Stimulated activated CD8-positive, alpha-beta memory T cell treated with anti-CD3 and anti-CD28 coated beads, Interleukin-12 subunit alpha, Interleukin-12 subunit beta, amount 100 ng/mL, for 4 hours (primary cell): ENCODE data around the gene WSCD2.
"Not testable (repeated sequence)": the region's sequence is repeated elsewhere in the genome, so short reads cannot be mapped to it uniquely, and the experiment has no call there.

Experiments used
- DNase-seq: peaks from one replicate; pipeline ENCODE4 v3.0.0-alpha.2; 2020; ENCODE audit warnings: low read depth

WSCD2 gene

GRCh38 chr12:108196921-108197320, 67.8 kb downstream of the WSCD2 start:
- DNase-seq = no peak

- no peak for DNase-seq
Observed at GRCh38 chr12:108198043-108198442, 69.0 kb downstream of the WSCD2 start.

GRCh38 chr12:108199106-108199505, 70.0 kb downstream of the WSCD2 start:
- no peak for DNase-seq

DNA sequence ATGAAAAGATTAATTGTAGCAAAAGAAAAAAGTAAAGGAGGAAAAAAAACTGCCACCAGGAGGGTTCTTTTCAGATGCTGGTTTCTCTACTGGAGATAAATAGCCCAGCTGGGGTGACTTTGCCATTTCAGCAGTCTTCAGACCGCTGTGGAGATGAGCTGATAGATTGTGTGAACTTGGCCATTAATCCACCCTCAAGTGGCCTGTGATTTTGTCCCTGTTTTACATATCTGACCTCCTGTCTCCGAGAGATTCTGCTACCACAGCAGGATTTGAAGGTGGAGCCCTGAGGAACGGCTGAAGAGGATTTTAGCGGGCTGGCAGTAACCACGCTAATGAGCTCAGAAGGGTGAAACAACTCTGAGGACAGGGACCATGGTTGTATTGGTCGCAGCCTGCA, 72.7 kb downstream of the WSCD2 start:
- DNase-seq = no peak

- DNase-seq = no peak
Observed at GRCh38 chr12:108204117-108204987, 75.3 kb downstream of the WSCD2 start.

DNA sequence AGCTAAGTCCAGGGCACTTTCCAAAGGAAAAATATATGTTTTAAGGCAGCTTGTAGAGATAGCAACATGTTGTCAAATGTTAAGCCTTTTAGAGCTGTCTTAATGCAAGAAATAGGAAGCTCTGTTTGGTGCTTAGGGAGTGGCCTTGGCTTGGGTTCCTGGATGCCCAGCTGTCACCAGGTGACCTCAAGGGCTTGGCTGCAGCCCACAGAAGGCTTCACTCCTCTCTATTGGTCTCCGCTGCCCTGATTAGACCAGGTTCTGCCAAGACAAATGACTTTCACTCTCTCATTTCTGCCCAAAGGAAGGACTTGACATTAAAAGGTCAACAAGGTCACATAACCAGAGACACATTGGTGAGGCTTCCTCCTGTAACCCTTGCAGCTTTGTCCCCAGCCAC, 76.8 kb downstream of the WSCD2 start:
- DNase-seq = no peak

DNA sequence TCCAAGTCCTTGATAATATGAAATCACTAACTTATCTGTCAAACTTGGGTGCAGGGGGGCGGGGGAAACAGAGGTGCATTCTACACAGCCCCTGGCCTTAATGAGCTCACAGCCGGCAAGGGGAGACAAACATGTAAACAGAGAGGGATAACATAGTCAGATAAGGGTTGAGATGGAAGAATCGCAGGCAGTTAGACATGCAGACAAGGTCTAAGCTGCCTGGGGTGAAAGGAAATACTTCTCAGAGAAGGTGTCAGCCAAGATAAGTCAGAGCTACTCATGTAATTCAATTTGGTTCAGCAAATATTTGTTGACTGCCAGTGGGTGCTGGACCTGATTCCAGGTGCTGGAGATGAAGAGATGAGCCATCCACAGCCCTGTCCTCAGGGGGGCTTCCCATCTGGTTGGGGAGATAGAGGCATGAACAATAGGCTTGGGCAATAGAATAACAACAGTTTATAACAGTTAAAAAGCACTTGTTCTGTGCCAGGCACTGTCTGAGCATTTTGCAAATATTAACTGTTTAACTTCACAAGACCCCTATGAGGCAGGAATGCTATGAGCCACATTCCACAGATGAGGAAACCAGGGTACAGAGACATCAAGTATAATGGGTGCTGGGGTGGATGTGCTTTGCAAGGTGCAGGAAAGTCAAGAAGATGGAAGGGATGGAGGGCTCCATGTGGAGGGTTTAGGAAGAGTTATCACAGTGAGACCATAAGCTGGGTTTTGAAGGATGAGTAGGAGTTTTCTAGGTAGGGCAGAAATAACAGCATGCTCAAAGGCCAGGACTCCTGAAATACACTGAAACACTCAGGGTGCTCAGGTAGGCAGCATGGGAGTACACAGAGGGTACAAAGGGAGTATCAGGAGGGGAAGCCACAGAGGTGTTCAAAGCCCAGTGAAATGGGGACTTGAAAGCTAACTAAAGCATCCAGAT, 79.0 kb downstream of the WSCD2 start:
- no peak for DNase-seq

DNA sequence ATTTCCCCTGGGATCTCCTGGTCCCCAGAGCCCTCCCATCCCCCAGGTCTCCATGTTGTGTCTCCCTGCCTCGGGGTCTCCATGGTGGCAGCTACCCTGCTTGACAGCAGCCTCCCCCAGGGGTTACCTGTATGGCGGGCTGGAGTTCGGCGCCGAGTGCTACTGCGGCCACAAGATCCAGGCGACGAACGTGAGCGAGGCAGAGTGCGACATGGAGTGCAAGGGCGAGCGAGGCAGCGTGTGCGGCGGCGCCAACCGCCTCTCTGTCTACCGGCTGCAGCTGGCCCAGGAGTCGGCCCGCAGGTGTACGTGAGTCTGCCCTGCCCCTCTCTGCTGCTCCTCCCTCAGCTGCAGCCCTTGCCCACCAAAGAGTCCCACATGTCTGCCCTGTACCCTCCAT, 80.9 kb downstream of the WSCD2 start:
- no peak for DNase-seq

- DNase-seq = no peak
Observed at GRCh38 chr12:108211157-108211556, 82.1 kb downstream of the WSCD2 start.

DNA sequence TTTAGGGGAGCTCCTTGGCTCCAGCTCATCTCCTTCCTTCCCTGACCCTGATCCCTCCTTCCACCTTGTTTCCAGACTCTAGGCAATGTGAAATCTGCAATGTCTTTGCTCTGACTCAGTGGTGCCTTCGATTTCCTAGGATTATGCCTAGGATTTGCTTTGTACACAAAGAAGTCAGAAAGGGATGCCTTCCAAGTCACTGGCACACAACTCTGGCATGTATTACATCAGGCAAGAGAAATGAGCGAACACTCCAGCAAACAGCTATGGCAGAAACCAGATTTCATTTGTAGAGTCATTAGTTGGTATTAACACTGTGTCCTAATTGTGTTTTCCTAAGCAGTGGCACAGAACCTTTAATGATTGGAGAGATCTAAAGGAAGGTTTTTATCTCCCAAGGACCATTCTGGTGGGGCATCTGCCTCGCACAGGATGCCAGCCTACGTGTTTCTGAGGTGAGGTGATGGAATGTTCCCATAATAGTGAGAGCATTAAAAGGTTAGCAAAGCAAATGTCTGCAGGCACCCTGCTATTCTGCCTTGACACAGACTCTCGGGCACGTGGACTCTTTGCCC, 84.9 kb downstream of the WSCD2 start:
- no peak for DNase-seq

- no peak for DNase-seq
Observed at GRCh38 chr12:108214486-108214885, 85.4 kb downstream of the WSCD2 start.

DNA sequence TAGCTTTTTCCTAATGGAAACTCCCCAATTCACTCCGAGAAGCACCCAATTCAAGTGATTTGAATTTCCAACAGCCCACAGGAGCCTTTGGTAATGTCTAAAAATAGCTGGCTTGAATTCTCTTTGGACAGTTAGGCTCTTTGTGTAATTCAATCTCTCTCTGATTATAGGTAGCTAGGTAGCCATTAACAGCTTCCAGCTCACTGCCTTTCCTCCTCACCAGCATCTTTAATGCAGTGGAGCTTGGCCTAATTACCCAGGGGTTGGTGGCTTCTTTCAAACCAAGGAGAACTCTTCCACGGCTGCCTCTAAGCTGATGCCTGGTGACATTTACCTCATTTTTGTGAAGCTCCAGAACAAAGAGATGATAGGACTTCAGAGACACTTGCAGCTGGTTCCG, 86.4 kb downstream of the WSCD2 start:
- no peak for DNase-seq

- DNase-seq = no peak
Observed at GRCh38 chr12:108218921-108219320, 89.8 kb downstream of the WSCD2 start.

DNA sequence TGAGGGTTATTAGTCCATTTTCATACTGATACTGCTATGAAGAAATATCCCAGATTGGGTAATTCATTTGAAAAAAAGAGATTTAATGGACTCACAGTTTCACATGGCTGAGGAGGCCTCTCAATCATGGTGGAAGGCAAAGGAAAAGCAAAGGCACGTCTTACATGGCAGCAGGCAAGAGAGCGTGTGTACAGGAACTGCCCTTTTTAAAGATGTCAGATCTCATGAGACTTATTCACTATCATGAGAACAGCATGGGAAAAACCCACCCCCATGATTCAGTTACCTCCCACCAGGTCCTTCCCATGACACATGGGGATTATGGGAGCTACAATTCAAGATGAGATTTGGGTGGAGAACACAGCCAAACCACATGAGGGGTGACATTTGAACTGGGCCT, 96.0 kb downstream of the WSCD2 start:
- not testable (repeated sequence) for DNase-seq

DNA sequence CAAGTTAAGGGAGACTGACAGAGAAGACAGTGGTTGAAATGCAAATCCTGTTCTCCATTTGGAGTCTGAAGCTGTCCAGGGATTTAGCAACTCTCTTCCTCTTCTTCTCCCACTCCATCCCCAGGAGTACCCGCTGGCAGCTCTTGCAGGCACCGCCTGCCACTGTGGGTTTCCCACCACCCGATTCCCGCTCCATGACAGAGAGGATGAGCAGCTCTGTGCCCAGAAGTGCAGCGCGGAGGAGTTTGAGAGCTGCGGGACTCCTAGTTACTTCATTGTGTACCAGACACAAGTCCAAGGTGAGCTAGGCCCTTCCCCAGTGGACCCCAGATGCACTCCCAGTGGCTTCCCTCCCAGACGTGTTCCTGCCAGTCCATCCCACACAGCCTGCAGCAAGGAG, 97.8 kb downstream of the WSCD2 start:
- no peak for DNase-seq

DNA sequence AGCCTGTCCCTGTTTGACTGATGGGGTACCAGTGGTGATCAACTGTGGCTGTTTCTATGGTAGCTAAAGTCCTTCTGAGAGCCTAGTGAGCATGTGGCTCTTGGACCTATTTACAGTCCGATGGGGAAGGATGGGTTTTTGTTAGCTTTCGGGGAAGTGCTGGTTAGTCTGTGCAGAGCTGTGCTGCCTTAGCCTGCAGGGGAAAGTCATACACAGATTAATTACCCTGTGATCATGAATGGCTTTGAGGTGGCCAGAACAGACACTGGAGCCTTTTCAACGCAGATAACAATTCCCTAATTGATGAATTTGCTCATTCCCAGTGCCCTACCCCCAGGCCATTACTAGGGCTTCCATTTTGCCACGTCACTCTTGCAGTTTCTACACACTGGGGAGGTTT, 99.7 kb downstream of the WSCD2 start:
- DNase-seq = no peak

DNA sequence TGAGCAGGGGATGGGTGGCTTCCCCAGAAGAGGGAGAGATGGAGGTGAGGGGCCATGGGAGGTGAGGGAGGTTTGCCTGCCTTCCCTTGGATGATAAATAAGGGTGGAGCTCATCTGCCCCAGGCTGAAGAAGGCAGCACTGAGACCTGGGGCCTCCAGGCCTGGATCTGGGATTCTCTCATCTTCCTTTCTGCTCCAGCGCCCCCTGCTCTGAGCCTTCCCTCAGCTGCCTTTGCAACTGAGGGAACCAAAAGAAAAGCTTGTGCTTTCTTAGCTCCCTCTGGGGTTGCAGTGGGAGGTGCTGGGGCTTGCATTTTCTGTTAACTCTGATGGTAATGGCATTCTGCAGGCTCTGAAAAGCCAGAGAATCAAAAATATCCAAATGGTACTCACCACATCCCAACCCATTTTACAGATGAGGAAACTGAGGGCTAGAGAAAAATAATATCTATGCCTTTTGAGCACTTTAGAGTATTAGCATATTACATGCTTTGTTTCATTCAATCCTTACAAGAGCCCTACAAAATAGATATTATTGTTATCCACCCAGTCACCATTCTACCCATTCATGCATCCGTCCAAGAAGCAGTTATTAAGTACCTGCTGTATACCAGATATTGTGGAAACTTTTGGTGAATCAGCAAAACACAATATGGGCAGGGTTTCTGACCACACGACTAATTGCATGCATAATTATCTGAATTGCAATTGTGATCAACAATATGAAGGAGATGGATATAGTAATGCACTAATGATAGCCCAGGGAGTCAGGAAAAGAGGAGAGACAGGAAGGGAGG, 102.2 kb downstream of the WSCD2 start:
- no peak for DNase-seq

- no peak for DNase-seq
Observed at GRCh38 chr12:108231909-108232434, 102.9 kb downstream of the WSCD2 start.

DNA sequence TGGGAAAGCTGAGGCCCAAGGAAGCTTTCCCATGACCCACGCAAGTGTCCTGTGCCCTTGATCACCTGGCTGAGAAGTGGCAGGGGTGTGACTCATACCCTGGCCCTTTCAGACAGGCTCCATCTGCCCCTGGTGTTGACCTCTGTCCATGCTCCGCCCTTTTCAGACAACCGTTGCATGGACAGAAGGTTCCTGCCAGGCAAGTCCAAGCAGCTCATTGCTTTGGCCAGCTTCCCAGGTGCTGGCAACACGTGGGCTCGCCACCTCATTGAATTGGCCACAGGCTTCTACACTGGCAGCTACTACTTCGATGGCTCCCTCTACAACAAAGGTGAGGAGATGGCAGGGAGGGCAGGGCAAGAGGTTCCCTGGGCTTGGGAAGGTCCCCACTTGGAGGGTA, 103.5 kb downstream of the WSCD2 start:
- DNase-seq = no peak

DNA sequence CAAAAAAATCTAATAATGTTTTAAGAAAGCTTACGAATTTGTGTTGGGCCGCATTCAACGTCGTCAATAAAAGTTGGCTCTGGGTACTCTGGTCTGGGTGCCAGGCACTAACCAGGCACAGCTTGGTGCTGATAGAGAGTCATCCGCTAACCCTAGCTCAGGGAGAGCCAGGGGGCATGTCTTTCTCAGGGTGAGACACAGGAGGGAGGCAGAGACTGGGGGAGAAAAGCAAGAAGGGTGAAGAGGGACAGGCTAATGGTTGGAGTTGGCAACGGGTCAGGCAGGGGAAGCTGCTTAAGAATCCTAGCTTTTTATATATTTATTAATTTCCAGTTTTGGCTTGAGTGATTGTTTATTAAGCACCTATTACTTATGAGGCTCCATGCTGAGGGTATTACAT, 105.1 kb downstream of the WSCD2 start:
- no peak for DNase-seq

DNA sequence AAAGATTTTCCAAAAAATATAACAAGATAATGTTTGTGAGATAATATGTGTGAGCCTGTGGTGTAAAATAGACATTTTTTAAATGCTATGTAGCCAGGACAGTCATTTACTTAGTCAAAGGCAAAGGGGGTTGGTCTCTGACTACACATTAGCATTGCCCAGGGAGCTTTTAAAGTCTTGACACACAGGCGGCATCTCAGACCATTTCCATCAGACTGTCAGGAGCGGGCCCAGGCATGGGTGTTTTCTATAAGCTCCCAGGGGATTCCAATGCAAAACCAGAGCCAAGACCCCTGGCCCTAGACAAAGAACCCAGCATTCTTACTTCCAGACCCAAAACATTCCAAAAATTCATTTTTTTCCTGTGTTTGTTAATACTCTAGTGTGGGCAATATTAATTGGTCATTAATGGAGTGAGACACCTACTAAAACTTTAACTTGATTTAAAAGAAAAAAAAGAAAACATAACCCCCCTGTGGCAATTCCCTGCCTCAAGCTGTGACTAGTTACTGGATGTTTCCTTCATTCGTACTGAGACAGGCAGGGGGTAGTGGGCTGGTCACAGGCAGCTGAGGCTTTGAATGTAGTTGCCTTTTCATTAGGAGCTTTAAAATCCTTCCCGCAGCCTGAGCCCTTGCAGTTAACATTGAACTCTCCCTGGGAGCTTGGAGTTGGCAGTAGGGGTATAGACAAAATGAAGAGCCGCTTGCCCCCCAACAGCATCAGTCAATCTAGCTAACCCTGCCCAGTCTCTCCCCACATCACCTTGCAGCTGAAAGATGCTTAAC, 106.3 kb downstream of the WSCD2 start:
- no peak for DNase-seq
